ENCODE data around the gene HS3ST6. TPM values are rescaled to one million over a fixed set of nuclear protein-coding genes. Genes with fewer than 3 reads are reported as not detected.
"Not testable (repeated sequence)": the region's sequence is repeated elsewhere in the genome, so short reads cannot be mapped to it uniquely, and the experiment has no call there.

Gene HS3ST6
- total RNA-seq, 1 donor from 2014 or later: not detected

GRCh38 chr16:1940273-1941161 lies 22.3 kb upstream of the HS3ST6 start:
- no peak for DNase-seq (ENCODE audit: low spot score)
- Mint-ChIP-seq H3K27ac (ENCODE audit: unreplicated experiment) (no peak overlapping the region), H3K9me3 (ENCODE audit: low read depth) (no peaks in the 10 kb centered on the region), H3K4me1 (ENCODE audit: low read depth) (peaks cover 20% of the 10 kb centered on the region), H3K4me3 (ENCODE audit: unreplicated experiment) (no peak overlapping the region), H3K27me3 (ENCODE audit: low read depth) (no peaks in the 10 kb centered on the region), H3K36me3 (ENCODE audit: low read depth) (peaks cover 10% of the 10 kb centered on the region)
- no peak for TF ChIP-seq CTCF (IDR thresholded peaks at IDR 0.05)

GRCh38 chr16:1939833-1940232 lies 21.6 kb upstream of the HS3ST6 start:
- not testable (repeated sequence) for H3K27ac Mint-ChIP-seq (ENCODE audit: unreplicated experiment); H3K4me3 Mint-ChIP-seq (ENCODE audit: unreplicated experiment); H3K36me3 Mint-ChIP-seq (ENCODE audit: low read depth); DNase-seq (ENCODE audit: low spot score); H3K27me3 Mint-ChIP-seq (ENCODE audit: low read depth); H3K9me3 Mint-ChIP-seq (ENCODE audit: low read depth)
- H3K4me1 Mint-ChIP-seq (ENCODE audit: low read depth): peaks cover 20% of the 10 kb centered on the region

GRCh38 chr16:1938910-1939309 lies 20.7 kb upstream of the HS3ST6 start:
- no peak overlapping the region for H3K27ac Mint-ChIP-seq (ENCODE audit: unreplicated experiment)
- TF ChIP-seq CTCF (IDR thresholded peaks at IDR 0.05): no peak
- H3K9me3 Mint-ChIP-seq (ENCODE audit: low read depth): no peaks in the 10 kb centered on the region
- no peaks in the 10 kb centered on the region for H3K27me3 Mint-ChIP-seq (ENCODE audit: low read depth)
- no peak overlapping the region for H3K4me3 Mint-ChIP-seq (ENCODE audit: unreplicated experiment)
- H3K4me1 Mint-ChIP-seq (ENCODE audit: low read depth): peaks cover 20% of the 10 kb centered on the region
- H3K36me3 Mint-ChIP-seq (ENCODE audit: low read depth): peaks cover 10% of the 10 kb centered on the region
- DNase-seq (ENCODE audit: low spot score): no peak

GRCh38 chr16:1938316-1938715 lies 20.1 kb upstream of the HS3ST6 start:
- no peak overlapping the region for H3K27ac Mint-ChIP-seq (ENCODE audit: unreplicated experiment)
- no peak overlapping the region for H3K4me3 Mint-ChIP-seq (ENCODE audit: unreplicated experiment)
- DNase-seq (ENCODE audit: low spot score): no peak
- H3K4me1 Mint-ChIP-seq (ENCODE audit: low read depth): peaks cover 15% of the 10 kb centered on the region
- peaks cover 10% of the 10 kb centered on the region for H3K36me3 Mint-ChIP-seq (ENCODE audit: low read depth)
- no peaks in the 10 kb centered on the region for H3K9me3 Mint-ChIP-seq (ENCODE audit: low read depth)
- no peak for TF ChIP-seq CTCF (IDR thresholded peaks at IDR 0.05)
- H3K27me3 Mint-ChIP-seq (ENCODE audit: low read depth): no peaks in the 10 kb centered on the region

- no peak overlapping the region for H3K27ac Mint-ChIP-seq (ENCODE audit: unreplicated experiment)
- TF ChIP-seq CTCF (IDR thresholded peaks at IDR 0.05): no peak
- no peaks in the 10 kb centered on the region for H3K27me3 Mint-ChIP-seq (ENCODE audit: low read depth)
- H3K4me1 Mint-ChIP-seq (ENCODE audit: low read depth): peaks cover 8% of the 10 kb centered on the region
- no peak for DNase-seq (ENCODE audit: low spot score)
- no peaks in the 10 kb centered on the region for H3K9me3 Mint-ChIP-seq (ENCODE audit: low read depth)
- no peak overlapping the region for H3K4me3 Mint-ChIP-seq (ENCODE audit: unreplicated experiment)
- H3K36me3 Mint-ChIP-seq (ENCODE audit: low read depth): peaks cover 10% of the 10 kb centered on the region
These were observed 18.8 kb upstream of the HS3ST6 start for GRCh38 chr16:1936945-1937479.

All from chondrocyte (in vitro differentiated cells).